ENCODE results near the gene KBTBD13.

The KBTBD13 gene

GRCh38 chr15:65105038-65105437, 28.5 kb downstream of the KBTBD13 start:
- no peak for DNase-seq

- DNase-seq, result no peak
Observed at GRCh38 chr15:65106011-65106590, 29.6 kb downstream of the KBTBD13 start.

DNA sequence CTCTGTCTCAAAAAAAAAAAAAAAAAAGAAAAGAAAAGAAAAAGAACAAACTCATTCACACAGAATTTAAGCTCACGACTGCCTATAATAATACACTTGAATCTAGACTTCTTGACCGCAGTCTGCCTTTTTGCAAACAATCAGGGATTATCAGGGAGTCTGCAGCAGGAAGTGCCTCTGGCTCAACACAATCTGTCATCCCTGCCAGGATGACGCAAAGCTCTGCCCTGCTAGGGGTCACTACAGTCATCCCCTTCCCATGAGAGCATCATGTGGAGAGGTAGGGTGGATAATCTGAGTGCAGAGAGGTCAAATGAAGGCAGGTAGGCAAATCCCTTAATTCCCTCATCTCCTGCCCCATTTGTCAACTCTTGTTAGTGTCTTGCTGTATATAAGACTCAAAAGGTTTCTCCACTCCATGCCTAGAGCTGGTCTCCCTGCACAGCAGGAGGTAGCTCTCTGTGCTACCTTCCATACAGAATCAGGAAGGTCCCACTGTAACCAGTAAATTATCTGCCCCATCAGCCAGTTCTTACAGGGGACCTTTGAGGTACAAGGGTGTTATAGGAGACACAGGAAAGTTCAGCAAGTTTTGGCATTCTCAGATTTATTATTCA, 34.2 kb downstream of the KBTBD13 start:
- DNase-seq, result no peak

DNA sequence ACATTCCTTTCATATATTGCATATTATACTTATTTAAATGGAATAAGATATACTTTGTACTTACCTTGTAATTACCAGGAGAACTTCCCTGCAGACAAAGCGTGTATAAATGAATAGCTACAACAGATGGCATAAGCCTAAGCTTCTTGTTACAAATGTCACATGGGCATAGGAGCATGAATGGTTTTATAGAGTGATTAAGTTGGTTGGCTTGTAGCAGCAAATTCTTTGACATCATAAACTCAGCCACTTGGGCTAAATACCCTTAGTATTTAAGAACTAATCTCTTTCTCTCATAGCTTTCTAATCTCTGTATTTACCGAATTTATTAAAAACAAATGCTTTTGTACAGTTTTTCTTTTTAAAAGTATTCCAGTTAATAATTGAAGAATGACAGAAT, 38.5 kb downstream of the KBTBD13 start, which contains the start of gene UBAP1L:
TSS of gene UBAP1L (minus strand) at position 115 of the 400 bp plus-strand sequence. CDS start 8,985 bp downstream, outside the sequence.
- no peak for DNase-seq

- DNase-seq, result no peak
Observed at GRCh38 chr15:65115542-65115941, 39.0 kb downstream of the KBTBD13 start.

Data from nucleus accumbens (tissue), 56 donors.